HG02642 (cell line): ENCODE measurements around the gene RFX2.
"Not testable (repeated sequence)": the region's sequence is repeated elsewhere in the genome, so short reads cannot be mapped to it uniquely, and the experiment has no call there.

ENCODE experiments used
- ATAC-seq: cut with Tn5 transposase; IDR thresholded peaks from one replicate; pipeline ENCODE4 v1.9.1; 2021; ENCODE audit warnings: mild to moderate bottlenecking; ENCODE audit not compliant: unreplicated experiment, poor library complexity

Gene RFX2

DNA sequence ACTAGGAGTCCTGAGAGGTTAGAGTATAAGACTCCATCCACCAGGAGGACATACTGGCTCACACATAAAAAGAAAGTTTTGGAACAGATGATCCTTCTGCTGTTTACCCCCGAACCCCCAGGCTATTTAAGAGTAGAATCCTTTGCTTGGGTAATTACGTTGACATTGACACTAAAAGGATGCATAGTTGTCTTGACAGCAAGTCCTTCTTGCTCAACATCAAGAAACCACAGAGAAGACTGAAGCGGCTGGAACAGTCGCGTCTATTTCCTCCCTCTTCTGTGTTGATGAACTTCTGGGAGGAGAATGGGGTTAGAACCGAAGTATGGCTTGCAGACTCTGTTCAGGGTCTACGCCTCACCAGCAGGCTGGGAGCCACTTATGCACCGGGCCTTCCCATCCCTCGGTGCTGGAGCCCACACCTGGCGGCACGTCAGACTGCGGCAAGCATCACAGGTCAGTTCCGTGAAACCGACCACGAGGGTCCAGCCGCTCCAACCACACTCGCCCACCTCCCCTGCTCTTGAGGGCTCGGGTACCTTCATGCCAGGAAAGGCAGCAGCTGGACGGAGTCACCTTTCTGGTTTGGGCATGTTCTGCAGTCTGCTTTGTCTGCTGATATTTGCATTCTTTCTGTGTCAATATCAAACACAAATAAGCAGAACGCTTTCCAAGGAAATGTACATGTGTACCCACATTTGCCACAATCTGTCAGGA, 90.0 kb downstream of the RFX2 start:
- ATAC-seq = no peak

DNA sequence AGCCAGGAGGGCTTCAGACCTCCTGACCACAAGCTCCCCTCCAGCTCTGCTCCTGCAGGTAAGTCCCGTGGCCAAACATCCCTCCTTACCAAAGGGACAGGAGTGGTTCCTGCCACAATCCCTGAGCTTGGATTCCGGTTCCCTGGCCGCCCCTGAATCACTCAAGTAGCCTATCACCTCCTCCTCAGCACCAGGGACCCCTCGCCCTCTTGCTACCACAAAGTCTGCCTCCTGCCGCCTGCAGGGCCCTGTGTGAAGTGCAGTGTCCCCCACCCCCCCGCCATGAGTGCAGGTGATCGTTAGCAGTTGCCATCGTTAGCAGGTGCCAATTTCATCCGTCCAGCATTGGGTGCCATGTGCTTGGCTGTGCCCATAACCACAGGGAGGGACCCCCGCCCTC, 91.5 kb downstream of the RFX2 start:
- no peak for ATAC-seq

DNA sequence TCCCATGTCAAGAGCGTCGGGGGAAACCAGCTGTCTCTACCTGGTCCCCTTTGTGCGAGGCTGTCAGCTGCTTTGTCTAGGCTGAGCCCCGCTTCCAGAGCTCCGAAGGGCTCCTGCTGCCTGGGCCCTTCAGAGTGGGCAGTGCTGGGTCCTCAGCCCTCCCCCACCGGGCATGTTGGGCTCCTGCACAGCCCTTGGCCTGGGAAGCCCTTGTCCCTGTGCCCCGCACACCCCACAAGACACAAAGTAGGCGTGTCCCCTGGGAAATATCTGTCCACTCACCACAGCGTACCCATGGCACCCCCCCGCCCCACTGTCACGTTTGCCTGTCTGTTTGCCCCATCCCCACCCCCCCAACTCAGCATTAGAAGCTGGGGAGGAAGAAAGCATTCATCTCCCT, 92.7 kb downstream of the RFX2 start:
- no peak for ATAC-seq

DNA sequence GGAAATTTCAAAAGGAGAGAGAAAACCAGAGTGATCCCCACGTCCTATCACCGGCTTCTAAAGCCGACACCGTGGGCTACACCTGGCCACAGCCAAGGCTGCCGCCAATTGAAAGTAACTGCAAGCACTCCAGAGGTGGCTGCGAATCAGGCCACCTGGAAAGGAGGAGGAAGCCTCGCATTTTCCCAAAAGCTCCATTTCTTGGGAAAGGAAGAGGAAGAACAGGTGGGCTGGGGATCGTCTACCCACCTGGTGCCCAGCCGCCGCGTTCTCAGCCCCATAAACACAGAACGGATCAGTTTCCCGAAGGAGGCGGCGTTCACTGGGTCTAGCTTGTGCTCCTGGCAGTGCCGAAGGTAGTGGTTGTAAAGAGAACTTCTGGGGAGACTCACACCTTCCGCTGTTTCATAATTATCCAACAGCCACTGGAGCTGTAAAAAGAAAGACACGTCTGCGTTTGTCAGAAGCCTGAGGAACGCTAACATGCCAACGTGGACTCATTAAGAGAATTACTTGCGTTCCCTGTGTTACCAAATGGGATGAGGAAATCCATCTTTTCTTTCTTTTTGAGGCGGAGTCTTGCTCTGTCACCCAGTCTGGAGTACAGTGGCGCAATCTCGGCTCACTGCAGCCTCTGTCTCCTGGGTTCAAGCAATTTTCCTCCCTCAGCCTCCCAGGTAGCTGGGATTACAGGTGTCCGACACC, 94.3 kb downstream of the RFX2 start:
- no peak for ATAC-seq

DNA sequence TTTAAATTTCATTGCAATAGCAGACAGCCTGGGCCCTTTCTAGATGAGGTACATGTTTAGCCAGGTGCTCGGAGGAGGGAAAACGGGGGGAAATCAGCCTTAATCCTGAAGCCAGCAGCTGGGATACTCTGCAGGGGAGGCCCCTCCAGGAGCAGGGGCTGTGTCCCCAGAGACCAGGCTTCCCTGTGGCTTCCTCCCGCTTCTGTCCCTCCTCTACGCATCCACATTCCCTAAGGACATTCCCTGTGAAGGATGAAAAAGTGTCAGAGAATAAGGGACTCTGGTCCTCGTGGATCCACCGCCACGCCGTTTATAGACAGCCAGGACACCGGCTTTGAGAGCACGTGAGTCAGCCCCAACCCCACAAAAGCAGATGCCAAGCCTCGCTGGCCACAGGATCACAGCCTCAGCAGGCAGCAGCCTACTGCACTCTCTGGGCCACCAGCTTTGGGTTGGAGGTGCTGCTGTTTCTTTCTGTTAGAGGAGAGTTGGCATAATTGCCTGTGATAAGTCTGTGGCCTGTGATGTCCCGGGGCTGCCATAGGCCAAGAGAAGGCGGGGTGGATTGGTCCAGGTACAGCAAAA, 95.7 kb downstream of the RFX2 start:
- ATAC-seq = no peak

DNA sequence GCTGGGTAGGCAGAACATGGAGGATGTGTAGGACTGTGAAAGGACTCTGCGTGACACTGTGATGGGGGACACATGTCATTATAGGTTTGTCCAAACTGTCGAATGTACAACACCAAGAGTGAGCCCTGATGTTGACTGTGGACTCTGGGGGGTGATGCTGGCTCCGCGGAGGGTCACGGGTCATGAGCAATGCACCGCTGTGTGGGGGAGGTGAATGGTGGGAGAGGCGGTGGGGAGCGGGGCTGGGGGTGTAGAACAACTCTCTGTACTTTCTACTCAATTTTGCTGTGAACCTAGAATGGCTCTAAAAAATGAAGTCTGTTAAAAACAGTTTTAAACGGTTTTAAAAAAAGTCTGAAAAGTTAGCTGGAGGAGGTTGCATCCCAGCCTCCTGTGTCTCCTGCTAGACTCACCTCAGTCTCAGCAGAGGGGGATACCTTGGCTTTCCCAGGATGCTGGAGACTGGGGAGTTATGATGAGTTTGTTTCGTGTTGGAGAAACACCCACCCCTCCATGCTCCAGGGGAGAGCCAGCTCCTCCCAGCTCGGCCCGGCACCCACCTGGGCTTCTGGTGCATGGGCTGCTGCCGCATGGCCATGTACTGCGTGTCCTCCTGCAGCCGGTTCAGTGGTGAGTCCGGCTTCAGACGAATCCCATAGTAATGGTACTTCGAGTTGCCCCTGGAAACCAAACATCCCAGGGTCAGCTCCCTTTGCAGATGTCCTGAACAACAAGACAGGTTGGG, 97.7 kb downstream of the RFX2 start:
- ATAC-seq = no peak

DNA sequence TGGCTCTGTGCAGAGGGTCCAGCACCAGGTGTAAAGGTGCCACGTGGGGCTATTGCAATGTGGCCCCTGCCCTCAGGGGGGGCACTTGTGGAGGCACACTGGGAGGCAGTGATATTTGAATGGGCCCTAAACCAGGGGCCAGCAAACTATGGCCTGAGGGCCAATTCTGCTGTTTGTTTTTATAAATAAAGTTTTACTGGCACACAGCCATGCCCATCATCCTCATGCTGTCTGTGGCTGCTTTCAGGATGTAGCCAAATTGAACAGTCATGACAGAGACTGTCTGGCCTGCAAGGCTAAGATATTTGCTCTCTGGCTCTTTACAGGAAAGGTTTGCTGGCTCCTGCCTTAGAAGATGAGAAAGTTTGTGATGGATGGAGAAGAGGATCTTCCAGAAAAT, 98.5 kb downstream of the RFX2 start:
- ATAC-seq = no peak

DNA sequence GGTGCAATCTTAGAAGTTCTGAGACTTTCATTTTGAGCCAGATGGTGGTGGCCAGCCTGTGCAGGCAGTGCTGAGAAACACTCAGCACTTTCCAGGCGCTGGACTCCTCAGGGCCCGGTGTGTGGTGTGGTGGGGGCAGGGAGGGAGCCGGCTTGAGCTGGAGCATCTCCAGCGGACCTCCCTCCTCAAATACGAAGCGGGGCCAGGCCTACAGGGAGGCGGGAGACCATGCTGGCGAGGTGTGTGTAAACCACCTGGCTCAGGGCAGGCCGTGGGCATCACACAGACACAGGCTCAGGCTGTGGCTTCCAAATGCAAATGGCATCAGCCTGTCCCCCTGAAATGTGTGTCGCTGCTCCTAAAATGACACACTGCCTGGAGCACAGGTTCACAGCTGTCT, 99.1 kb downstream of the RFX2 start:
- no peak for ATAC-seq

DNA sequence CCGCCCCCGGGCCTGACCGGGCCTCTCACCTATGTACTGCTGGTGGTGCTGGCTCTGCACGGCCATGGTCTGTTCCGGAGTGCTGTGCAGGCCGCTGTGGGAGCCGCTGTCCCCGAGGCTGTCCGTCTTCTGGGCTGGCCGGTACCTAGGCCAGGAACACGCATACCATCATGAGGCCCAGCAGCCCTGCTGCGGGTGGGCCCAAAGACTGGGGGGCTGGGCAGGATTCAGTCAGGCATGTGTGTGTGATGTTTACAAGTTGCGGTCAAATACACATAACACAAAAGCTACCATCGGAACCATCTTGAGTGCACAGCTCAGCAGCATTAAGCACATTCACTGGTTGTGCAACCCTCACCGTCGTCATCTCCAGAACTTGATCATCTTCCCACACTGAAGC, 100.2 kb downstream of the RFX2 start:
- ATAC-seq = no peak

DNA sequence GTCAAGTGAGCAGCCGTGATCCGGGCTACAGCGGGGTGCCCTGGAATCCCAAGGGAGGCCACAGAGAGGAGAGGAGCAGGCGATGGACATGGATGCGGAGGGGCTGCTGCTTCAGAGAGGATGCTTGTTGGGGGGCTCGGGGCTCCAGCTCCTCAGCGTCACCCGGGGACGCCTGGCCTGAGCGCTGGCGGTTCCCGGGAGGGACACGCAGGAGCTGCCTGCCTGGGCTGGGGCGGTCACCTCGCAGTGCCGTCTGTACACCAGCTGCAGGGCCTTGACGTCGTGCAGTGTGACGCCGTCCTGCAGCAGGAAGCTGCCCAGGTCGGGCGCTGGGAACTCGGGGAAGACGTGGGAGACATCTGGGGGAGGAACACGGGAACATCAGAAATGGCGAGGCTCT, 102.4 kb downstream of the RFX2 start:
- ATAC-seq = no peak

DNA sequence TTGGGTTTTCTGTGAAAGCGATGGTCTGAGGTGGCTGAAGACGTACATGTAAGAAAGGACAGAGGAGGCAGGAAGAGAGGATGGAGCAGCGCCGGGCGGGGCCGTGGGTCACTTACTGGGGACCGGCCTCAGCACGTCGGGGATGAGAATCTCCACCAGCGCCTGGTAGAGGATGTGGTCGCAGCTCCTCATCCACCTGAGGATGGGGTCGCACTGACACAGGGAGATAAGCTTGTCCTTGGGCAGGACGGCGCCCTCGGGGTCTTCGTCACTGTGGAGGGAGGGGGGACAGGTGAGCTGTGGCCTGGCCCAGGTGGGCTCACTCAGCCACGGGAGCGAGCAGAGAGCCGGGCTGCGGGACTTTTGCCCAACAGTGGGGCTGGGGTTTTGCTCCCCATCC, 103.4 kb downstream of the RFX2 start:
- ATAC-seq = no peak

DNA sequence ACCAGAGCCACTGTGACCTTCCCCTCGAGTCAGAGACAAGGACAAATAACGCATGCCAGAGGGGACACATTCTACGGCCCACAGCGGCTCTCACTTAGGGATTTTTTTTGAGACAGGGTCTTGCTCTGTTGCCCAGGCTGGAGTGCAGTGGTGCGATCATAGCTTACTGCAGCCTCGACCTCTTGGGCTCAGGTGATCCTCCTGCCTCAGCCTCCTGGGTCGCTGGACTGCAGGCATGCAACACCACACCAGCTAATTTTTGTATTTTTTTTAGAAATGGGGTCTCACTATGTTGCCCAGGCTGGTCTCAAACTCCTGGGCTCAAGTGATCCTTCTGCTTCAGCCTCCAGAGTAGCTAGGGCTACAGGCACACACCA, 104.2 kb downstream of the RFX2 start:
- not testable (repeated sequence) for ATAC-seq

DNA sequence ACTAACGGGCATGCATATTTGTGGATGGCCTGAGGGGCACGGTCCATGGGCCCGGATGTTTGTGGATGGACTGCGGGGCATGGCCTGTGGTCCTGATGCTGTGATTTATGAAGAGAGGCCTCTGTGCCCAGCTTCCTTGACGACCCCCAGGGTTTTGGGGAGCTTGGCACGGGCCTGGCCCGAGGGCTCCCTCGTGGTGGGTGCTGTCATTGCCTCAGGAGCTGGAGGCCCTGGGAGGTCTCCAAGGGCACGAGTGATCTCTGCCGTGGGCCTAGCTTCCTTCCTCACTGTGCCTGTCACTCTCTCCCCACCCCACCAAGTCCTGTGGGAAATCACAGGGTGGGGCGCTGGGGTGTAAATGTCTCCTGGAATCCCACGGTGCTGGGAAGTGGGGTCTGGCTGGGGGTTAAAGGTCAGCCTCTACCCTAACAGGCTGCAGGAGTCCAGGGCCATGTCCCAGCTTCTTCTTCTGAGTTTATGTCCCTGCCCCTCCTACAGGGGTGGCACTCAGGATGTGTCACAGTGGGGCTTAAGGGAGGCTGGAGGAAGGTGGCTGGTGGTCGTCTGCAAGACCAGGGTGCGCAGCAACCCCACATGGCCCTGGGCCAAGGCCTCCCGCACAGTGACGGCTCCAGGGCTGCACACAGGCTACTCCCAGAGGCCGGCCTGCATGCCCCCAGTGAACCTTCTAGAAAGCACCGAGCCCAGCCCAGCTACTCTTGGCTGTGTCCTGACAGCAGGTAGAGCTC, 104.8 kb downstream of the RFX2 start:
- ATAC-seq = no peak

DNA sequence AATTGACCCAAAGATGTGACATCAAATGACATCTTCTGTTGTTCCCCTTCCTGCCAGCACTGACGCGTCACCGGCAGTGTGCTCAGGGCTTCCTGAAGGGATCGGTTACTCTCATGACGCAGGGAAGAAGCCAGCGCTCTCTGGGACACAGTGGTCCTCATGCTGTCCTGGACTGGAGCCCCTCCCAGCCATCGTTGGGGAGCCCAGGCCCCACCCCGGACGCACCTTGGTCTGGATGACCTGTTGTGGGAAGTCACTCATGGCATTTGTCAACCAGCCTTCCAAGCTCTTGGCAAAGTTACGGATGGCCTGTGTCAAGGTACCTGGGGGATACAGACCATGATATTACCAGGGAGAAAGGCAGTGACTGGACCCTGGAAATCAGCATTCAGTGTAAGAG, 106.3 kb downstream of the RFX2 start:
- no peak for ATAC-seq

DNA sequence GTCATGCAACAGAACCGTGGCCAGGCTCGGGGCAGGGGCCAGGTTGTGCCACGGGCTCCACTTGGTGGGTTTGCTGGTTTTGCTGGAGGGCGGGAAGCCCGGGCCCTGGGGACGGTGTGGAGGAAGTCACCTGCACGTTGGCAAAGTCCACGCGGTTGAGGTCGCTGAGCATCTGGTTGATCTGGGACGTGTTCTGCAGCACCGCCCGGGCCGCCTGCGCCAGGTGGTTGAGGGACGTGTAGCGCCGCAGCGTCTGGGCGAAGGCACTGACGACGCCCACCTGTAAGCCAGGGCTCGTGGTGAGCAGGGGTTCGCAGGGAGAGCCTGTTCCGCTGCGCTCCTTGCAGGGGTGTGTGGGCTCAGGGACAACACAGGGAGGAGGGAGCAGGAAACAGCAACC, 107.7 kb downstream of the RFX2 start:
- ATAC-seq = no peak

DNA sequence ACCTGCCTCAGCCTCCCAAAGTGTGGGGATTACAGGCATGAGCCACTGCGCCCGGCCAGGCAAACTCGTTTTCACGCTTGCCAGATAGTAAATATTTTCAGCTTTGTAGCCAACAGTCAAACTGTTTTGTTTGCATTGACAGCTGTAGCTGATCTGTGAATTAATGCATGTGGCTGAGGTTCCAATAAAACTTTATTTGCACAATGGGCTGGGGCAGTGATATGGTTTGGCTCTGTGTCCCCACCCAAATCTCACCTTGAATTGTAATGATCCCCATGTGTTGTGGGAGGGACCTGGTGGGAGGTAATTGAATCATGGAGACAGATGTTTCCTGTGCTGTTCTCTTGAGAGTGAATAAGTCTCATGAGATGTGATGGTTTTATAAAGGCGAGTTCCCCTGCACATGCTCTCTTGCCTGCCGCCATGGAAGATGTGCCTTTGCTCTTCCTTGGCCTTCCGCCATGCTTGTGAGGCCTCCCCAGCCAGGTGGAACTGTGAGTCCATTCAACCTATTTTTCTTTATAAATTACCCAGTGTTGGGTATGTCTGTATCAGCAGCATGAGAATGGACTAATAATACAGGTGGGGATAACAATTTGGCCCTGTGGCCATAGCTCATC, 110.0 kb downstream of the RFX2 start:
- no peak for ATAC-seq

DNA sequence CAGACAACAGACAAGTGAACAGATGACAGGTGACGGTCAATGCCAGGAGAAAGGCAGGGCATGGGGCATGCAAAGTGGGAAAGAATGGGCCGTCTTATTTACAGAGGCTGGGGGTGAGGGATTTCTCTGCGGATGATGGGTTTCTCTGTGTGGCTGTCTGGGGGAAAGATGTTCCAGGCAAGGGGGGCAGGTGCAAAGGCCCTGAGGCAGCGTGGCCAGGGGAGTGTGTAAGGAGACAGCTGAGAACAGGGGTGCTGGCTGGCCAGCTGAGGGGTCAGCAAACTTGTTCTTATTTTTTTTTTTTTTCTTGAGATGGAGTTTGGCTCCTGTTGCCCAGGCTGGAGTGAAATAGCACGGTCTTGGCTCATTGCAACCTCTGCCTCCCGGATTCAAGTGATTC, 110.6 kb downstream of the RFX2 start:
- ATAC-seq = no peak

DNA sequence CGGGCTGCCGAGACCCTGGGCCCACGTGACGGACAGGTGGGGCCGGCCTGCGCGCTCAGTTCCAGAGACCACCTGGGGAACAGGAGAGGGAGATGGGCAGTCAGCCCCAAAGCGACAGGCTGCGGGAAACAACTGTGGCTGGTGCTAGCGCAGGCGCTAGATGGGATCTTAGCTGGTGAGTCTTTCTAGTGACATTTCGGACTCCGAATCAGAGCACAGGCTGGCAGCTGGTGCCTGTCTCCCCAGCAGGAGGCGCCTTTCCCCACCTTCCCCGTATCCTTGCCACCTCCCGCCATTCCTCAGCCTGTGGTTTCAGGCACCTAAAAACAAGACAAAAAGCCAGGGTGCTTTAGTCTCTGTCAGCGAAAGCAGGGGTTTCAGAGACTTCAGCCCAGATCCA, 112.9 kb downstream of the RFX2 start:
- no peak for ATAC-seq

DNA sequence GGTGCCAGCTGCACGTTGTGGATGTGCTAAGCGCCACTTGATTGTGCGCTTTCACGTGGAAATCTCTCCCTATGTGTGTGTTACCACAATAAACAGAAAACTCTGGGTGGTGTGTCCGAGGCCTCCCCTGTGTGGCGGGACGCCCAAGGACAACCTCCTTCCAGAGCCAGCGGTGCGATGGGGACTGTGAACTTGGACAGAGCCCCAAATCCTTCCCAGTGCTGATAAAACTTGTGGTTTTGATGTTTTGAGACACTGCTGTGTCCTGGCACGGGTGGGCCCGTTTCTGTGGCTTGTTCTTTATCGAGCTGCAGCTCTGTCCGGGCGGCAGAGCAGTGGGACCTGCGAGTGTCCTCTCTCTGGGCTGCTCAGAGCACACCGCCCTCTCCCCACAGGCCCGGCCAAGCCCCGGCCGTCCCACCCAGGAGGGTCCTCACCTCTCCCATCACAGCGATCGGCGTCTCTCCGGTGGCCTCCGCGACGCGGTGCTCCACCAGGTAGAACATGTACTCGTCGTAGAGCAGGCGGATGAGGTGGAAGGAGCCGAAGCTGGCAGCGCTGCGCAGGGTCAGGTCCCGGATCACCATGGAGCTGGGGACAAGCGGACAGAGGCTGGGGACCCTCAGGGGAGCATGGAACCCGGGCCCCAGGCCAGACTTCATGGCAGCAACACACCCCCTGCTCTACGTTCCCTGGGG, 113.5 kb downstream of the RFX2 start:
- ATAC-seq = no peak

DNA sequence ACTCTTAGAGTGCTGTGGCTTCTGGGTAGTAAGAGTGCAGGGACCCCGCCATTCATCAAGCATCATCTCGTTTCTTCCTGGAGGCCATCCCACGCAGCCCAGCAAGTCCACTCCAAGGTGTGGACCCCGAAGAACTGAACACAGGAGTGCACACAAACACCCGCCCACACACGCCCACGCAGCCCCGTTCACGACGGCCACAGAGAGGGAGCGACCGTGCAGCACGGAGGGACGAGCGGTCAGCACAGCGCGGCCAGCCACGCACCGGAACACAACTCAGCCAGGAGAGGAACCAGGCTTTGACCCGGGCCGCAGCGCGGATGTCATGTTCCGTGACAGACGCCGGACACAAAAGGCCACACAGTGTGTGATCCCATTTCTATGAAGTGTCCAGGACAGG, 114.2 kb downstream of the RFX2 start:
- ATAC-seq = no peak
